Neural progenitor cell (in vitro differentiated cells): ENCODE results near the gene DOHH. TPM values are rescaled to one million over a fixed set of nuclear protein-coding genes. Genes with fewer than 3 reads are reported as not detected.

ENCODE experiments used
- DNase-seq: peaks from one replicate; pipeline ENCODE4 v3.0.0-alpha.2; 2016; ENCODE audit warnings: low spot score
- H2AFZ ChIP-seq: fragments of 200-600 bp; sonication (generic); replicated peaks from 2 replicates; pipeline ENCODE4 v1.6.1; 2016; ENCODE audit warnings: antibody characterized with exemption
- H3F3A ChIP-seq: fragments of 200-600 bp; sonication (generic); 2 replicates; pipeline ENCODE4 v1.6.1; 2016; ENCODE audit warnings: antibody characterized with exemption, low read depth
- H3K27ac ChIP-seq: fragments of 200-600 bp; sonication (generic); 2 replicates; pipeline ENCODE4 v1.5.1; 2016; ENCODE audit warnings: mild to moderate bottlenecking
- H3K27me3 ChIP-seq: fragments of 200-600 bp; sonication (generic); 2 replicates; pipeline ENCODE4 v1.6.1; 2016; ENCODE audit warnings: mild to moderate bottlenecking, moderate library complexity
- H3K36me3 ChIP-seq: fragments of 200-600 bp; sonication (generic); 2 replicates; pipeline ENCODE4 v1.5.1; 2016
- H3K4me1 ChIP-seq: fragments of 200-600 bp; sonication (generic); 2 replicates; pipeline ENCODE4 v1.6.1; 2016; ENCODE audit warnings: mixed run types
- H3K4me2 ChIP-seq: fragments of 200-600 bp; sonication (generic); 2 replicates; pipeline ENCODE4 v1.6.1; 2016
- H3K4me3 ChIP-seq: fragments of 200-600 bp; sonication (generic); 2 replicates; pipeline ENCODE4 v1.5.1; 2016
- H3K79me2 ChIP-seq: fragments of 200-600 bp; sonication (generic); 2 replicates; pipeline ENCODE4 v1.6.1; 2016; ENCODE audit warnings: low read depth
- H3K9ac ChIP-seq: fragments of 200-600 bp; sonication (generic); 2 replicates; pipeline ENCODE4 v1.6.1; 2016
- H3K9me3 ChIP-seq: fragments of 200-600 bp; sonication (generic); 2 replicates; pipeline ENCODE4 v1.5.1; 2016; ENCODE audit warnings: low read depth
- H4K20me1 ChIP-seq: fragments of 200-600 bp; sonication (generic); 2 replicates; pipeline ENCODE4 v1.6.1; 2016; ENCODE audit warnings: low read depth
- H3K27ac Mint-ChIP-seq: 3 replicates; pipeline ENCODE4 v1.8.0; 2021; ENCODE audit warnings: mixed read lengths
- H3K27me3 Mint-ChIP-seq: 2 replicates; pipeline ENCODE4 v1.8.0; 2022; ENCODE audit warnings: low read depth, mild to moderate bottlenecking, inconsistent platforms, moderate library complexity, mixed read lengths; ENCODE audit not compliant: insufficient read depth
- H3K36me3 Mint-ChIP-seq: 3 replicates; pipeline ENCODE4 v1.8.0; 2021; ENCODE audit warnings: mixed read lengths
- H3K4me1 Mint-ChIP-seq: 3 replicates; pipeline ENCODE4 v1.8.0; 2021; ENCODE audit warnings: mixed read lengths
- H3K4me3 Mint-ChIP-seq: 3 replicates; pipeline ENCODE4 v1.8.0; 2021; ENCODE audit warnings: mild to moderate bottlenecking, moderate library complexity, mixed read lengths
- H3K9me3 Mint-ChIP-seq: 3 replicates; pipeline ENCODE4 v1.8.0; 2020; ENCODE audit warnings: mixed read lengths
- CTCF ChIP-seq: fragments of 200-600 bp; sonication (generic); IDR thresholded peaks from 2 replicates; pipeline ENCODE4 v1.5.1; 2017; ENCODE audit warnings: antibody characterized with exemption, mild to moderate bottlenecking
- EZH2 ChIP-seq: fragments of 200-600 bp; sonication (generic); IDR thresholded peaks from 2 replicates; pipeline ENCODE4 v1.6.1; 2017; ENCODE audit warnings: antibody characterized with exemption, mild to moderate bottlenecking, moderate library complexity
- EZH2phosphoT487 ChIP-seq: fragments of 200-600 bp; sonication (generic); IDR thresholded peaks from 2 replicates; pipeline ENCODE4 v1.6.1; 2017; ENCODE audit warnings: antibody characterized with exemption
- total RNA-seq: library from RNA; depleted of rRNA; stranded (reverse); fragments of >200 nt; gene quantifications from 2 replicates; pipeline ENCODE4 v1.2.3, GENCODE V29; 2015; ENCODE audit warnings: low replicate concordance

The DOHH gene
- total RNA-seq, 1 donor from 2014 or later = 0.69 TPM

DNA sequence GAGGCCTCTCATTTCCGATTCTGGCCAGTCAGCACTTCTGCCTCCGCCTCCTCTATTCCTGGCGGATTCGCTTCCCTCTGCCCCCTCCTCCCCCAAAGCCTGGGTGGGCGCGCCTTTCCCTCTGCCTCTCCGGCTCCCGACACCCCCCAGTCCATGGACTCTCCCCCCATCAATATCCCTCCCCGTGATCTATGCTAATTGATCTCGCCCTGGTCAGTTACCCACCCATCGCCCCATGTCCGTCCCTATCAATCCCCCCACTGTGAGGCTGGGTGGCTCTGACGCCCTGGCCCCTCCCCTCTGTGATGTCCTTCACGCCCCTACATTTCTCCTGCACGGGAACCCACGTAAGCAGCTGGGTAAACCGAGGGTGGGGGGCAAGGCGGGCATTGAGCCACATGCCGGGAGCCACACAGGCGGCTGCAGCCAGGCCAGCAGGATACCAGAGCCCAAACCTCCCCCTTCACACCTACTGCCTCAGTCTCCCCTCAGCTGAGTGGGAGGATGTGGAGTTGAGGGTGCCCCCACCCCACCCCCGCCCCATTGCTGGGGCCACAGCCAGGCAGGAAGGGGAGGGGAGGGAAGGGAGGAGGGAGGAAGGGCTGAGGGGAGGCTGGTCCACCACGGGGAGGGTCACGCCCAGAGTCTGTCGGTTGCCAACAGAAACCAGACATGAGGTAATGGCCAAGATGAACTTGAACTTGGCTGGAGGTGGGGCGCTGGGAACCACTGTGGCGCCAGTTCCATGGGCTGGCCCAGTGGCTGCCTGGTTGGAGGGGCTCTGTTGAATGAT lies 41.2 kb downstream of the DOHH start:
- H4K20me1 ChIP-seq = peaks cover 12% of the 10 kb centered on the region
- DNase-seq = peak; percentile 66
- peaks cover 74% of the 10 kb centered on the region for H3K27me3 ChIP-seq
- Mint-ChIP-seq H3K27me3 (peaks cover 37% of the 10 kb centered on the region), H3K9me3 (no peaks in the 10 kb centered on the region), H3K36me3 (no peaks in the 10 kb centered on the region), H3K27ac (no peak overlapping the region), H3K4me1 (peaks cover 18% of the 10 kb centered on the region), H3K4me3 (no peak overlapping the region)
- peak overlapping the region; percentile 66 for H3K4me2 ChIP-seq
- H3K4me3 ChIP-seq = peak overlapping the region; percentile 17
- TF ChIP-seq CTCF = no peak
- peak; percentile 33 for TF ChIP-seq EZH2phosphoT487
- TF ChIP-seq EZH2 = peak; percentile 24
- no peaks in the 10 kb centered on the region for H3K9me3 ChIP-seq
- no peak overlapping the region for H3K27ac ChIP-seq
- H3K4me1 ChIP-seq = peaks cover 42% of the 10 kb centered on the region
- H3K9ac ChIP-seq = no peak overlapping the region
- H3F3A ChIP-seq = peaks cover 23% of the 10 kb centered on the region
- no peaks in the 10 kb centered on the region for H3K36me3 ChIP-seq
- no peaks in the 10 kb centered on the region for H3K79me2 ChIP-seq
- no peak overlapping the region for H2AFZ ChIP-seq

- no peak for TF ChIP-seq EZH2phosphoT487
- TF ChIP-seq EZH2 = no peak
- TF ChIP-seq CTCF = no peak
- H3K4me1 Mint-ChIP-seq = peaks cover 18% of the 10 kb centered on the region
- DNase-seq = peak; percentile 55
- no peak overlapping the region for H3K27ac ChIP-seq
- H3K36me3 Mint-ChIP-seq = no peaks in the 10 kb centered on the region
- H3K9me3 ChIP-seq = no peaks in the 10 kb centered on the region
- H3K27me3 Mint-ChIP-seq = peaks cover 37% of the 10 kb centered on the region
- H3K9ac ChIP-seq = no peak overlapping the region
- no peak overlapping the region for H2AFZ ChIP-seq
- H3K27me3 ChIP-seq = peaks cover 66% of the 10 kb centered on the region
- peaks cover 33% of the 10 kb centered on the region for H3K4me1 ChIP-seq
- H3K4me3 Mint-ChIP-seq = peak overlapping the region; percentile 64
- H3K9me3 Mint-ChIP-seq = no peaks in the 10 kb centered on the region
- peaks cover 12% of the 10 kb centered on the region for H4K20me1 ChIP-seq
- H3K27ac Mint-ChIP-seq = peak overlapping the region; percentile 60
- H3K4me3 ChIP-seq = peak overlapping the region; percentile 17
- no peaks in the 10 kb centered on the region for H3K36me3 ChIP-seq
- H3K4me2 ChIP-seq = peak overlapping the region; percentile 66
- H3K79me2 ChIP-seq = no peaks in the 10 kb centered on the region
- peaks cover 23% of the 10 kb centered on the region for H3F3A ChIP-seq
Measured at GRCh38 chr19:3458229-3459088, 42.0 kb downstream of the DOHH start.

GRCh38 chr19:3457528-3458228 lies 42.8 kb downstream of the DOHH start:
- peaks cover 26% of the 10 kb centered on the region for H3K4me1 ChIP-seq
- Mint-ChIP-seq H3K4me1 (peaks cover 18% of the 10 kb centered on the region), H3K9me3 (no peaks in the 10 kb centered on the region), H3K36me3 (no peaks in the 10 kb centered on the region), H3K27me3 (peaks cover 35% of the 10 kb centered on the region), H3K27ac (no peak overlapping the region), H3K4me3 (no peak overlapping the region)
- no peak for DNase-seq
- no peak for TF ChIP-seq CTCF
- no peak for TF ChIP-seq EZH2
- TF ChIP-seq EZH2phosphoT487 = no peak
- no peaks in the 10 kb centered on the region for H3K79me2 ChIP-seq
- H3F3A ChIP-seq = peaks cover 19% of the 10 kb centered on the region
- H4K20me1 ChIP-seq = peaks cover 7% of the 10 kb centered on the region
- H3K4me3 ChIP-seq = no peak overlapping the region
- peak overlapping the region; percentile 66 for H3K4me2 ChIP-seq
- no peak overlapping the region for H2AFZ ChIP-seq
- H3K27ac ChIP-seq = no peak overlapping the region
- H3K9me3 ChIP-seq = no peaks in the 10 kb centered on the region
- no peak overlapping the region for H3K9ac ChIP-seq
- peaks cover 58% of the 10 kb centered on the region for H3K27me3 ChIP-seq
- no peaks in the 10 kb centered on the region for H3K36me3 ChIP-seq
